Ishikawa (cell line): ENCODE data around the gene NFKBIA.

Experiments
- CEBPB ChIP-seq: IDR thresholded peaks from 2 replicates; pipeline ENCODE4 v1.6.1; 2012
- CREB1 ChIP-seq: IDR thresholded peaks from 2 replicates; pipeline ENCODE4 v1.6.1; 2012; ENCODE audit warnings: low read depth
- EGR1 ChIP-seq: IDR thresholded peaks from 2 replicates; pipeline ENCODE4 v1.6.1; 2012
- EP300 ChIP-seq: IDR thresholded peaks from 2 replicates; pipeline ENCODE4 v1.6.1; 2012; ENCODE audit warnings: borderline replicate concordance
- FOXM1 ChIP-seq: IDR thresholded peaks from 2 replicates; pipeline ENCODE4 v1.6.1; 2012; ENCODE audit warnings: low read depth, borderline replicate concordance
- MAX ChIP-seq: IDR thresholded peaks from 2 replicates; pipeline ENCODE4 v1.6.1; 2012
- NFIC ChIP-seq: IDR thresholded peaks from 2 replicates; pipeline ENCODE4 v1.6.1; 2012
- RAD21 ChIP-seq: IDR thresholded peaks from 2 replicates; pipeline ENCODE4 v1.6.1; 2012; ENCODE audit warnings: low read depth
- TAF1 ChIP-seq: IDR thresholded peaks from 2 replicates; pipeline ENCODE4 v1.6.1; 2012; ENCODE audit warnings: low read depth, mild to moderate bottlenecking
- TCF12 ChIP-seq: IDR thresholded peaks from 2 replicates; pipeline ENCODE4 v1.6.1; 2012; ENCODE audit warnings: low read depth
- TEAD4 ChIP-seq: IDR thresholded peaks from 2 replicates; pipeline ENCODE4 v1.6.1; 2012
- YY1 ChIP-seq: IDR thresholded peaks from 2 replicates; pipeline ENCODE4 v1.6.1; 2012; ENCODE audit warnings: low read depth
- ZBTB7A ChIP-seq: IDR thresholded peaks from 2 replicates; pipeline ENCODE4 v1.6.1; 2012; ENCODE audit warnings: low read depth
- TF ChIP-seq, protein P1 (sequence below): IDR thresholded peaks from 2 replicates; pipeline ENCODE4 v1.6.1; 2012; ENCODE audit warnings: low read depth, mild to moderate bottlenecking
- TF ChIP-seq, protein P2 (sequence below): IDR thresholded peaks from 2 replicates; pipeline ENCODE4 v1.6.1; 2012

Gene NFKBIA

DNA sequence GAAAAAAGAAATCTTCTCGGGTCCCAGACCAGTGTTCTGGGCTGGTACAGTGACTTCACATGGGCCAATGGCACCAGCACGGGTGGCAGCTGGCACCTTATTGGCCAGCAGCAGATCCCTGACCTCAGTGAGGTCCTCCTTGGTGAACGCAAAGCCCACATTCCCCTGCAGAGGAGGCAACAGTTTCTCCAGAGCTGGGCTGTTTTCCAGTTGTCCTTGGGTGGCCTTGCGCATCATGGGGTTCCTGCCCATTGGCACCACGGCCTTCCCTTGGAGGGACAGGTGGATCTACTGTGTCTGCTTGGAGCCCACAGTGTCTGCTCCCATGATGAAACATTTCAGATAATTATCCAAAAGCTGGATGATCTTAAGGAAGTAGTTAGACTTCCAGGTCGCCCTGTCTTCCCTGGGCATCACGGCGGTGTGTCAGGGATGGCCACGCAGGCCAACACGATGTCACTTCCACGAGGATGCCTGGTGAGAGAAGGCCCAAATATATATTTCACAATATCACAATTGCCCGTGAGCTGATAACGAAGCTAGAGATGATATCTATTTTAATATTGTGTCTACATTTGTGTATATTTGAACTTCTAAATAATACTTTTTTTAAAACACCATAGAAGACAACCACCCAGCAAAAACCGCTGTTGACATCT is 15.8 kb downstream of the NFKBIA start:
- TF ChIP-seq FOXM1 (no peak), CEBPB (no peak), YY1 (no peak), TAF1 (no peak), MAX (no peak), TCF12 (no peak), EP300 (no peak), EGR1 (no peak), ZBTB7A (no peak), CREB1 (no peak), NFIC (no peak)
- TF ChIP-seq, protein P1, sequence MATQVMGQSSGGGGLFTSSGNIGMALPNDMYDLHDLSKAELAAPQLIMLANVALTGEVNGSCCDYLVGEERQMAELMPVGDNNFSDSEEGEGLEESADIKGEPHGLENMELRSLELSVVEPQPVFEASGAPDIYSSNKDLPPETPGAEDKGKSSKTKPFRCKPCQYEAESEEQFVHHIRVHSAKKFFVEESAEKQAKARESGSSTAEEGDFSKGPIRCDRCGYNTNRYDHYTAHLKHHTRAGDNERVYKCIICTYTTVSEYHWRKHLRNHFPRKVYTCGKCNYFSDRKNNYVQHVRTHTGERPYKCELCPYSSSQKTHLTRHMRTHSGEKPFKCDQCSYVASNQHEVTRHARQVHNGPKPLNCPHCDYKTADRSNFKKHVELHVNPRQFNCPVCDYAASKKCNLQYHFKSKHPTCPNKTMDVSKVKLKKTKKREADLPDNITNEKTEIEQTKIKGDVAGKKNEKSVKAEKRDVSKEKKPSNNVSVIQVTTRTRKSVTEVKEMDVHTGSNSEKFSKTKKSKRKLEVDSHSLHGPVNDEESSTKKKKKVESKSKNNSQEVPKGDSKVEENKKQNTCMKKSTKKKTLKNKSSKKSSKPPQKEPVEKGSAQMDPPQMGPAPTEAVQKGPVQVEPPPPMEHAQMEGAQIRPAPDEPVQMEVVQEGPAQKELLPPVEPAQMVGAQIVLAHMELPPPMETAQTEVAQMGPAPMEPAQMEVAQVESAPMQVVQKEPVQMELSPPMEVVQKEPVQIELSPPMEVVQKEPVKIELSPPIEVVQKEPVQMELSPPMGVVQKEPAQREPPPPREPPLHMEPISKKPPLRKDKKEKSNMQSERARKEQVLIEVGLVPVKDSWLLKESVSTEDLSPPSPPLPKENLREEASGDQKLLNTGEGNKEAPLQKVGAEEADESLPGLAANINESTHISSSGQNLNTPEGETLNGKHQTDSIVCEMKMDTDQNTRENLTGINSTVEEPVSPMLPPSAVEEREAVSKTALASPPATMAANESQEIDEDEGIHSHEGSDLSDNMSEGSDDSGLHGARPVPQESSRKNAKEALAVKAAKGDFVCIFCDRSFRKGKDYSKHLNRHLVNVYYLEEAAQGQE: no peak
- TF ChIP-seq, protein P2, sequence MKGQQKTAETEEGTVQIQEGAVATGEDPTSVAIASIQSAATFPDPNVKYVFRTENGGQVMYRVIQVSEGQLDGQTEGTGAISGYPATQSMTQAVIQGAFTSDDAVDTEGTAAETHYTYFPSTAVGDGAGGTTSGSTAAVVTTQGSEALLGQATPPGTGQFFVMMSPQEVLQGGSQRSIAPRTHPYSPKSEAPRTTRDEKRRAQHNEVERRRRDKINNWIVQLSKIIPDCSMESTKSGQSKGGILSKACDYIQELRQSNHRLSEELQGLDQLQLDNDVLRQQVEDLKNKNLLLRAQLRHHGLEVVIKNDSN: no peak

DNA sequence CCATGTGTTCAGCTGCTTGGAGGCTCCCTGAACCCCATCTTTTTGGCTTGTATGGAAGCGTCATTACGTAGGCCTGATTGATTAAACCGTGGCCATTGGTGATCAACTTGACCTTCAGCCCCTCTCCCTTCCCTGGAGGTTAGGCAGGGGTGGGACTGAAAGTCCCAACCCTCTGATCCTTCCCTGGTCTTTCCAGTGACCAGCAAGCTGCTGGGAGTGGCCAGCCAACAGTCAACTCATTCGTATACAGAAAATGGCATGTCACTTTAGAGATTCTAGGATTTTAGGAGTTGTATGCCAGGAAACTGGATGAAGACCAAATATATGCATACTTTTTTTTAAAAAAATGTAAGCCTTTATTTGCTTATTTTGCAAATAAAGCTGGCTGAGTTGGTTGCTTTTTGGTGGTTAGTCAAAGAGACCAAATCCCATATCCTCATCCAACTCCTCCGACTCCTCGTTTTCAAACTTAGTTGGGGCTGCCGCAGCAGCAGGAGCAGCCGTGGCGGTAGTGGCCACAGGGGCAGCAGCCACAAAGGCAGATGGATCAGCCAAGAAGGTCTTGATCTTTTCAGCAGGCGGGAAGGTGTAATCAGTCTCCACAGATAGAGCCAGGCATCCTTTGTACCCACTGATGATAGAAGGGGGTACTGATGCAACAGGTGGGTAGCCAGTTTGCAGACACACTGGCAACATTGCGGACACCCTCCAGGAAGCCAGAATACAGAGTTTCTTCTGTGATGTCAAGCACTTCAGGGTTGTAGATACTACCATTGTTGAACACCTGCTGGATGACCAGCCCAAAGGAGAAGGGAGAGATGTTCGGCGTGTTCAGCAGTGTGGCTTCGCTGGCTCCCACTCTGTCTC is 16.6 kb downstream of the NFKBIA start:
- TF ChIP-seq TCF12 (no peak), FOXM1 (no peak), CEBPB (no peak), TAF1 (no peak), EGR1 (no peak), RAD21 (no peak), MAX (no peak), NFIC (no peak), ZBTB7A (no peak), YY1 (no peak), CREB1 (no peak), EP300 (no peak), TEAD4 (no peak)
- TF ChIP-seq, protein P1: no peak
- TF ChIP-seq, protein P2: no peak

GRCh38 chr14:35387219-35387618 is 17.3 kb downstream of the NFKBIA start:
- TF ChIP-seq CEBPB (no peak), ZBTB7A (no peak), RAD21 (no peak), TEAD4 (no peak)

- TF ChIP-seq MAX (no peak), YY1 (peak; percentile 87)
These were observed 17.9 kb downstream of the NFKBIA start for GRCh38 chr14:35386673-35387125.

- no peak for TF ChIP-seq ZBTB7A
- TF ChIP-seq NFIC: peak; percentile 96
- no peak for TF ChIP-seq TAF1
- no peak for TF ChIP-seq CEBPB
- no peak for TF ChIP-seq YY1
- peak; percentile 26; the same call in 1 of the 2 replicates for TF ChIP-seq RAD21
- no peak for TF ChIP-seq EGR1
- TF ChIP-seq, protein P1: no peak
- TF ChIP-seq MAX: no peak; the same call in 1 of the 2 replicates
- TF ChIP-seq CREB1: 0 out of 2 replicates have a peak, but pooled peaks have one; percentile 29
- peak; percentile 94 for TF ChIP-seq EP300
- TF ChIP-seq FOXM1: peak; percentile 76
- peak; percentile 95 for TF ChIP-seq TCF12
- TF ChIP-seq, protein P2: no peak
- peak; percentile 41 for TF ChIP-seq TEAD4
These were observed 19.3 kb downstream of the NFKBIA start for GRCh38 chr14:35385042-35385839.
